ENCODE data around the gene UBAC2. TPM values are rescaled to one million over a fixed set of nuclear protein-coding genes. Genes with fewer than 3 reads are reported as not detected.

UBAC2 gene
- total RNA-seq, 1 donor from 2014 or later: 87.7 TPM

DNA sequence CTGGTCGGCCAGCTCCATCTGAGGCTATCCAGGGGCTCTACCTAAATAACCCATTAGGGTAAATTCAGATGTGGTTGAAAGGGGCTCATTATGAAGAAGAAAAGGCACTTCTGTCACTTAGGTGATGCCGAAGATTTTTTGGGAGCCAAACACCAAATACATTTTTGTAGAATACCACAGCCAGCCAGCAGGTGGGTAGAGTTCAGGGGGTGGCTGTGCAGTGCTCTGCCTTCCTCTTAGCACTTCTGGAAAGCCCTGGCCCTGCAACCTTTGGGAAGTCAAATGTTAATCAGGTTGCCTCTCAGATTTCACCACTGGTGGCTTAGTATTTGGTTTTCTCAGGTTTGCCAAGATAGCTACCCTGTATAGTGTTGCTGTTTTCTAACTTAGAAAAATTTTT is 76.1 kb downstream of the UBAC2 start:
- Histone ChIP-seq H3K9ac (no peak overlapping the region), H2AFZ (replicated peaks) (no peak overlapping the region), H3K4me2 (no peak overlapping the region), H3K36me3 (no peaks in the 10 kb centered on the region), H3K27me3 (no peaks in the 10 kb centered on the region), H3K4me1 (peaks cover 24% of the 10 kb centered on the region), H3K4me3 (no peak overlapping the region), H3K9me3 (ENCODE audit: low read depth) (no peaks in the 10 kb centered on the region), H3F3A (ENCODE audit: low read depth) (peaks cover 11% of the 10 kb centered on the region), H4K20me1 (ENCODE audit: low read depth) (peaks cover 25% of the 10 kb centered on the region), H3K79me2 (ENCODE audit: low read depth) (no peaks in the 10 kb centered on the region), H3K27ac (no peak overlapping the region)
- no peak for TF ChIP-seq EZH2 (IDR thresholded peaks at IDR 0.05)
- TF ChIP-seq EZH2phosphoT487 (IDR thresholded peaks at IDR 0.05): no peak
- TF ChIP-seq, protein P1, sequence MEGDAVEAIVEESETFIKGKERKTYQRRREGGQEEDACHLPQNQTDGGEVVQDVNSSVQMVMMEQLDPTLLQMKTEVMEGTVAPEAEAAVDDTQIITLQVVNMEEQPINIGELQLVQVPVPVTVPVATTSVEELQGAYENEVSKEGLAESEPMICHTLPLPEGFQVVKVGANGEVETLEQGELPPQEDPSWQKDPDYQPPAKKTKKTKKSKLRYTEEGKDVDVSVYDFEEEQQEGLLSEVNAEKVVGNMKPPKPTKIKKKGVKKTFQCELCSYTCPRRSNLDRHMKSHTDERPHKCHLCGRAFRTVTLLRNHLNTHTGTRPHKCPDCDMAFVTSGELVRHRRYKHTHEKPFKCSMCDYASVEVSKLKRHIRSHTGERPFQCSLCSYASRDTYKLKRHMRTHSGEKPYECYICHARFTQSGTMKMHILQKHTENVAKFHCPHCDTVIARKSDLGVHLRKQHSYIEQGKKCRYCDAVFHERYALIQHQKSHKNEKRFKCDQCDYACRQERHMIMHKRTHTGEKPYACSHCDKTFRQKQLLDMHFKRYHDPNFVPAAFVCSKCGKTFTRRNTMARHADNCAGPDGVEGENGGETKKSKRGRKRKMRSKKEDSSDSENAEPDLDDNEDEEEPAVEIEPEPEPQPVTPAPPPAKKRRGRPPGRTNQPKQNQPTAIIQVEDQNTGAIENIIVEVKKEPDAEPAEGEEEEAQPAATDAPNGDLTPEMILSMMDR (IDR thresholded peaks at IDR 0.05): peak; percentile 17
- Mint-ChIP-seq H3K4me1 (peaks cover 11% of the 10 kb centered on the region), H3K4me3 (no peak overlapping the region), H3K27ac (no peak overlapping the region), H3K27me3 (ENCODE audit: insufficient read depth, low read depth) (peaks cover 2% of the 10 kb centered on the region), H3K36me3 (peaks cover 19% of the 10 kb centered on the region), H3K9me3 (no peaks in the 10 kb centered on the region)
- DNase-seq (ENCODE audit: low spot score): no peak

DNA sequence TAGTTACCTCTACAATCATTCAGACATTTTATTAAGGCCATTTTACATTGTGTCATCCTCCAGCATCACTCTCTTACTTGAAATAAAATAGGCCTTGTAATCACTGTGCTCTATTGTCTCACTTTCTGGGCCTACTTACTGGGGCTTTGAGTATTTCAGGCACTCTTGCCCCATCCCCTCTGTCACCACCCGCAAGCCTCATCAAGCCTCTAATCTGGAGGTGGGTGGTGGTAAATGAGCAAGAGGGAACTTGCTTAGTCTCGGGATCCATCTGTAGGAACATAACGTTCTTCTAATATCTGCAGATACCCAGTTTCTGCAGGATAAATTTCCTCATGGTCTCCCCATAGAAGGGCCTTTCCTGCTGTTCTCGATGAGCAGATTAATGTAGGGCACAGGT is 77.0 kb downstream of the UBAC2 start:
- Histone ChIP-seq H3K9ac (no peak overlapping the region), H3F3A (ENCODE audit: low read depth) (peaks cover 12% of the 10 kb centered on the region), H3K79me2 (ENCODE audit: low read depth) (no peaks in the 10 kb centered on the region), H4K20me1 (ENCODE audit: low read depth) (peaks cover 25% of the 10 kb centered on the region), H3K4me2 (no peak overlapping the region), H3K27ac (no peak overlapping the region), H2AFZ (replicated peaks) (no peak overlapping the region), H3K9me3 (ENCODE audit: low read depth) (no peaks in the 10 kb centered on the region), H3K27me3 (no peaks in the 10 kb centered on the region), H3K4me1 (peaks cover 24% of the 10 kb centered on the region), H3K36me3 (no peaks in the 10 kb centered on the region), H3K4me3 (no peak overlapping the region)
- peaks cover 2% of the 10 kb centered on the region for H3K27me3 Mint-ChIP-seq (ENCODE audit: insufficient read depth, low read depth)
- no peak overlapping the region for H3K4me3 Mint-ChIP-seq
- peaks cover 11% of the 10 kb centered on the region for H3K4me1 Mint-ChIP-seq
- H3K27ac Mint-ChIP-seq: peak overlapping the region; percentile 76
- TF ChIP-seq, protein P1 (IDR thresholded peaks at IDR 0.05): no peak
- TF ChIP-seq EZH2 (IDR thresholded peaks at IDR 0.05) (no peak), EZH2phosphoT487 (IDR thresholded peaks at IDR 0.05) (no peak)
- no peak for DNase-seq (ENCODE audit: low spot score)
- H3K36me3 Mint-ChIP-seq: peaks cover 14% of the 10 kb centered on the region
- H3K9me3 Mint-ChIP-seq: no peaks in the 10 kb centered on the region

DNA sequence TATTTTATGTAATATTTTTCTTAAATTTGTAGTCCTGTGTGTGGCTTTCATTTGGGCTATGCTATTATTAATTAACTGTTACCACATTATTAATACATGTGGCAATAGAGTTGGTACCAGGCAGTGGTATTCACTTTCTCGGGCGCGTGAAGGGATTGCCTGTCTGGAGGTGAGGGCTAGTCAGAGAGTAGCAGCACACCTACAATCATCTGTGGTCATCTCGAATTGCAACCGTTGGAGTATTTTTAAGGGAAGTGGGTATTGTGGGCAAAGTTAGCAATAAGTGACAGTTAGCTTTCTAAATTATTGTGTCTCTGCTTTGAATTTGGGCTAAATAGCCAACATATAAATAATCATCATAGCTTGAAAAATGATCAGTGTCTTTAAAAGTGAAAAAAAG is 77.5 kb downstream of the UBAC2 start:
- no peaks in the 10 kb centered on the region for H3K27me3 ChIP-seq
- H3K4me3 ChIP-seq: no peak overlapping the region
- H4K20me1 ChIP-seq (ENCODE audit: low read depth): peaks cover 25% of the 10 kb centered on the region
- H3F3A ChIP-seq (ENCODE audit: low read depth): peaks cover 12% of the 10 kb centered on the region
- Mint-ChIP-seq H3K36me3 (peaks cover 10% of the 10 kb centered on the region), H3K27me3 (ENCODE audit: insufficient read depth, low read depth) (peaks cover 2% of the 10 kb centered on the region), H3K4me3 (no peak overlapping the region), H3K27ac (no peak overlapping the region), H3K4me1 (peaks cover 11% of the 10 kb centered on the region), H3K9me3 (no peaks in the 10 kb centered on the region)
- peaks cover 24% of the 10 kb centered on the region for H3K4me1 ChIP-seq
- H2AFZ ChIP-seq (replicated peaks): no peak overlapping the region
- no peaks in the 10 kb centered on the region for H3K9me3 ChIP-seq (ENCODE audit: low read depth)
- H3K79me2 ChIP-seq (ENCODE audit: low read depth): no peaks in the 10 kb centered on the region
- H3K4me2 ChIP-seq: no peak overlapping the region
- no peak for DNase-seq (ENCODE audit: low spot score)
- no peak for TF ChIP-seq EZH2phosphoT487 (IDR thresholded peaks at IDR 0.05)
- no peak for TF ChIP-seq EZH2 (IDR thresholded peaks at IDR 0.05)
- TF ChIP-seq, protein P1 (IDR thresholded peaks at IDR 0.05): no peak
- H3K36me3 ChIP-seq: no peaks in the 10 kb centered on the region
- H3K27ac ChIP-seq: no peak overlapping the region
- no peak overlapping the region for H3K9ac ChIP-seq

Measured in neural progenitor cell (in vitro differentiated cells).